ENCODE data around the gene KCNK10. TPM values are rescaled to one million over a fixed set of nuclear protein-coding genes. Genes with fewer than 3 reads are reported as not detected.

KCNK10 gene
- total and polyA plus RNA-seq, 2 of the 8 experiments (the other 6 are each of a cell fraction or from before 2014, with no cell fraction given), result 0.45 to 0.63 TPM

- H3K79me1 ChIP-seq (ENCODE audit: low read depth, low read length), result no peaks in the 10 kb centered on the region
- H4K91ac ChIP-seq (replicated peaks; ENCODE audit: insufficient read length, low read length), result no peak overlapping the region
- CTCF ChIA-PET (ENCODE audit: partially characterized antibody), result interaction anchor here (1.1 to 12.6 kb wide), 3 partner anchors 11 to 52 kb away, joined by 3 to 96 read pairs (median 11); no protein-coding TSS in a partner anchor
- H2AK5ac ChIP-seq (ENCODE audit: low read depth, low read length), result no peak overlapping the region
- POLR2A ChIA-PET (ENCODE audit: partially characterized antibody), result no interaction called here
- no peak overlapping the region for H3K4ac ChIP-seq (replicated peaks; ENCODE audit: insufficient read length, low read depth, low read length)
- DNase-seq (ENCODE audit: low read depth in 1 of 2, low spot score in 2 of 2) (no peak), FAIRE-seq (no peak)
- no peak overlapping the region for H2AFZ ChIP-seq (ENCODE audit: low read length)
- no peak overlapping the region for H3K4me3 ChIP-seq (ENCODE audit: extremely low read depth in 1 of 4, insufficient read depth in 2 of 4, low read depth in 3 of 4, low read length in 4 of 4)
- H2BK20ac ChIP-seq (ENCODE audit: low read length), result no peak overlapping the region
- 83% methylated on average over 4 of the region's 4 CpGs; no CpG with 5 or more reads in 1 of the 2 experiments for WGBS, 2 experiments (ENCODE audit: extremely low coverage in 1 of 2, insufficient coverage in 1 of 2, insufficient read length in 1 of 2, insufficient replicate concordance in 2 of 2, low coverage in 1 of 2, low lambda C conversion rate in 2 of 2, missing lambda C conversion rate in 1 of 2)
- no peaks in the 10 kb centered on the region for H3K79me2 ChIP-seq (ENCODE audit: control insufficient read depth in 1 of 2, insufficient read depth in 2 of 2, low read length in 2 of 2)
- H3K14ac ChIP-seq (ENCODE audit: insufficient read length), result no peak overlapping the region
- H4K8ac ChIP-seq (ENCODE audit: extremely low read depth, insufficient read depth, low read length), result no peak overlapping the region
- no peak overlapping the region for H3K9ac ChIP-seq (replicated peaks in 1 of 4; ENCODE audit: extremely low read depth in 1 of 4, low read depth in 3 of 4, low read length in 3 of 4)
- H4K5ac ChIP-seq (ENCODE audit: insufficient read length, low read depth, low read length), result no peak overlapping the region
- no peak overlapping the region for H3K27ac ChIP-seq (ENCODE audit: low read depth, low read length)
- no peak overlapping the region for H2BK120ac ChIP-seq (replicated peaks; ENCODE audit: low read depth, low read length)
- H3K4me2 ChIP-seq (ENCODE audit: insufficient read depth in 1 of 2, low read depth in 2 of 2, low read length in 2 of 2), result no peak overlapping the region
- H2BK15ac ChIP-seq (ENCODE audit: low read length), result no peak overlapping the region
- no peaks in the 10 kb centered on the region for H3K9me3 ChIP-seq (ENCODE audit: insufficient read depth in 2 of 2, low read depth in 1 of 2, low read length in 1 of 2)
- no peak overlapping the region for H2BK5ac ChIP-seq (ENCODE audit: low read depth, low read length)
- no peaks in the 10 kb centered on the region for H4K20me1 ChIP-seq (replicated peaks in 1 of 2; ENCODE audit: control insufficient read depth in 1 of 2, insufficient read depth in 2 of 2, low read length in 2 of 2)
- H3K56ac ChIP-seq (replicated peaks; ENCODE audit: insufficient read length, low read depth, low read length), result no peak overlapping the region
- no peaks in the 10 kb centered on the region for H3K36me3 ChIP-seq (ENCODE audit: control insufficient read depth in 2 of 4, insufficient read depth in 4 of 4, low read length in 3 of 4)
- no peaks in the 10 kb centered on the region; a peak in 1 of 7 replicates for H3K4me1 ChIP-seq (replicated peaks in 1 of 4; ENCODE audit: control insufficient read depth in 3 of 4, insufficient read depth in 4 of 4, low read length in 3 of 4)
- H2BK12ac ChIP-seq (ENCODE audit: low read depth, low read length), result no peak overlapping the region
- H3K27me3 ChIP-seq (replicated peaks in 1 of 4; ENCODE audit: control insufficient read depth in 3 of 4, extremely low read depth in 1 of 4, insufficient read depth in 3 of 4, low read length in 3 of 4), result no peaks in the 10 kb centered on the region
- no peaks in the 10 kb centered on the region for H3K23me2 ChIP-seq (ENCODE audit: low read depth, low read length)
- no peak overlapping the region for H3K23ac ChIP-seq (ENCODE audit: insufficient read length)
- no peak overlapping the region for H3K18ac ChIP-seq (ENCODE audit: extremely low read depth, low read length)
- no peak for TF ChIP-seq TBP (IDR thresholded peaks at IDR 0.05; ENCODE audit: low read depth, low read length)
- TF ChIP-seq POU5F1 (IDR thresholded peaks at IDR 0.05; ENCODE audit: low read depth, low read length), result no peak
- no peak for TF ChIP-seq EP300 (IDR thresholded peaks at IDR 0.05; ENCODE audit: borderline replicate concordance in 1 of 2, low read depth in 2 of 2, low read length in 2 of 2)
- TF ChIP-seq SAP30 (IDR thresholded peaks at IDR 0.05; ENCODE audit: insufficient read depth, insufficient replicate concordance, low read length), result no peak
- no peak for TF ChIP-seq BCL11A (IDR thresholded peaks at IDR 0.05; ENCODE audit: low read depth in 2 of 2, low read length in 2 of 2)
- TF ChIP-seq ATF3 (IDR thresholded peaks at IDR 0.05; ENCODE audit: insufficient read depth, low read depth, low read length), result no peak
- TF ChIP-seq CBX5 (IDR thresholded peaks at IDR 0.05; ENCODE audit: low read depth, low read length), result no peak
- no peak for TF ChIP-seq CBX8 (IDR thresholded peaks at IDR 0.05; ENCODE audit: borderline replicate concordance, low read depth, low read length)
- no peak for TF ChIP-seq ZNF274 (IDR thresholded peaks at IDR 0.05; ENCODE audit: borderline replicate concordance, extremely low read depth, low read length)
- TF ChIP-seq CTCF (IDR thresholded peaks at IDR 0.05; ENCODE audit: control extremely low read depth in 1 of 3, insufficient read depth in 1 of 3, low read depth in 1 of 3, low read length in 3 of 3), result no peak
- TF ChIP-seq JUN (IDR thresholded peaks at IDR 0.05; ENCODE audit: low read depth, low read length), result no peak
These were observed 79.1 kb downstream of the KCNK10 start for GRCh38 chr14:88243946-88244345.

All from H1 (cell line).